CD4-positive, alpha-beta T cell treated with Interferon alpha-2 for 1 hour (primary cell): ENCODE results near the gene DNAI7.

ENCODE experiments used
- DNase-seq, 2 donors: peaks; one replicate each; pipeline ENCODE4 v3.0.0-alpha.2; 2020 to 2022

The DNAI7 gene

GRCh38 chr12:25195056-25195971 lies at the start of gene DNAI7, which contains the start of gene ETFRF1:
Gene DNAI7 (minus strand): TSS chr12:25195160. CDS start chr12:25195078, 82 bp downstream.
Gene ETFRF1 (plus strand): TSS chr12:25195237. CDS start chr12:25203957, 8,720 bp downstream.
- peak; percentile 97 to 98 for DNase-seq

GRCh38 chr12:25243680-25243990 lies 48.7 kb upstream of the DNAI7 start:
- DNase-seq = no peak

- no peak for DNase-seq
These were observed 48.2 kb upstream of the DNAI7 start for GRCh38 chr12:25242981-25243679.

GRCh38 chr12:25241167-25242020 lies 46.4 kb upstream of the DNAI7 start:
- DNase-seq = peak; percentile 34 to 76

- DNase-seq = no peak
These were observed 41.7 kb upstream of the DNAI7 start for GRCh38 chr12:25236626-25237025.

GRCh38 chr12:25236190-25236589 lies 41.2 kb upstream of the DNAI7 start:
- DNase-seq = no peak

- no peak for DNase-seq
These were observed 18.4 kb upstream of the DNAI7 start for GRCh38 chr12:25213338-25213737.

- DNase-seq = no peak
These were observed 13.6 kb upstream of the DNAI7 start for GRCh38 chr12:25208554-25208953.

GRCh38 chr12:25207846-25208245 lies 12.9 kb upstream of the DNAI7 start:
- no peak for DNase-seq

- no peak for DNase-seq
These were observed 12.5 kb upstream of the DNAI7 start for GRCh38 chr12:25207411-25207810.

GRCh38 chr12:25202137-25202536 lies 7.2 kb upstream of the DNAI7 start:
- no peak for DNase-seq

GRCh38 chr12:25200703-25201102 lies 5.7 kb upstream of the DNAI7 start:
- no peak for DNase-seq

- DNase-seq = no peak
These were observed 2.6 kb upstream of the DNAI7 start for GRCh38 chr12:25197608-25198007.

GRCh38 chr12:25194722-25195055 lies 271 bp downstream of the DNAI7 start:
- DNase-seq = no peak

GRCh38 chr12:25194214-25194613 lies 746 bp downstream of the DNAI7 start:
- peak in 1 of 2 donors; percentile 9 for DNase-seq

- no peak for DNase-seq
These were observed 4.2 kb downstream of the DNAI7 start for GRCh38 chr12:25190793-25191192.

- no peak for DNase-seq
These were observed 5.3 kb downstream of the DNAI7 start for GRCh38 chr12:25189656-25190055.

- no peak for DNase-seq
These were observed 7.2 kb downstream of the DNAI7 start for GRCh38 chr12:25187781-25188180.

GRCh38 chr12:25186788-25187402 lies 8.1 kb downstream of the DNAI7 start:
- peak in 1 of 2 donors; percentile 50 for DNase-seq

- DNase-seq = peak in 1 of 2 donors; percentile 44
These were observed 8.7 kb downstream of the DNAI7 start for GRCh38 chr12:25186038-25186787.

GRCh38 chr12:25184132-25184531 lies 10.8 kb downstream of the DNAI7 start:
- DNase-seq = no peak

GRCh38 chr12:25182765-25183164 lies 12.2 kb downstream of the DNAI7 start:
- no peak for DNase-seq
